GM21723 (cell line): ENCODE measurements around the gene SLC2A11.
"Not testable (repeated sequence)": the region's sequence is repeated elsewhere in the genome, so short reads cannot be mapped to it uniquely, and the experiment has no call there.

Experiments
- ATAC-seq: cut with Tn5 transposase; IDR thresholded peaks from one replicate; pipeline ENCODE4 v1.9.1; 2021; ENCODE audit warnings: mild to moderate bottlenecking, moderate library complexity; ENCODE audit not compliant: unreplicated experiment

Gene SLC2A11

DNA sequence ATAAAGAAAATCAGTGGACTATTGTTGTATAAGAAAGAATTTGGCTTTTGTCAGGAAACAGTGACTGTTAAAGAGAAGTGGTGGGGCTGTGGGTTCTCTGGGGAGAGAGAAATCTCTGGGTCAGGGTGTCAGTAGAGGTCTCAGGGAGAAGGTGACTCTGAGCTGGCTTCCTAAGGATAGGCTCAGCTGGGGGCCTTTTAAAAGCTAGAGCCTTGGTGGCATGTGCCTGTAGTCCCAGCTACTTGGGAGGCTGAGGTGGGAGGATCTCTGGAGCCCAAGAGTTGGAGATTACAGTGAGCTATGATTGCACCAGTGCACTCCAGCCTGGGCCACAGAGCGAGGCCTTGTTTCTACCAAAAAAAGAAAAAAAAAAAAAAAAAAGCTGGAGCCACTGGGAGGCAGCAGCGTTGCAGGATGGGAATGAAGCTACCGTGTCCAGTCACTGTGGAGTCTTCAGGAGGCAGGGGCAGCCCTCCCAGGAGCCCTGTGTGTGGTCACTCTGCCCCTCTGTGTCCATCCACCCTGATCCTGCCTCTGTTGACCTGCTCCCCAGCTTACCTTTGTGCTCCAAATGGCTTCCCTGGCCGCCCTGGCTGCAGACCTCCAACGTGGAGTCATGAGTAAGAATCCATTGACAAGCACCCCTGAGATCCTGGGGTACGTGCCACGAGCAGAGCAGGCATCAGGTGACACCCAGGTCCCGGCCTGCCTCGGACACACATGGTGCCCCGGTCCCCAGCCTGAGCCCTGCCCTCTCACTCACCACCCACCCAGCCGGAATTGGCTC, 31.1 kb downstream of the SLC2A11 start:
- ATAC-seq: no peak

DNA sequence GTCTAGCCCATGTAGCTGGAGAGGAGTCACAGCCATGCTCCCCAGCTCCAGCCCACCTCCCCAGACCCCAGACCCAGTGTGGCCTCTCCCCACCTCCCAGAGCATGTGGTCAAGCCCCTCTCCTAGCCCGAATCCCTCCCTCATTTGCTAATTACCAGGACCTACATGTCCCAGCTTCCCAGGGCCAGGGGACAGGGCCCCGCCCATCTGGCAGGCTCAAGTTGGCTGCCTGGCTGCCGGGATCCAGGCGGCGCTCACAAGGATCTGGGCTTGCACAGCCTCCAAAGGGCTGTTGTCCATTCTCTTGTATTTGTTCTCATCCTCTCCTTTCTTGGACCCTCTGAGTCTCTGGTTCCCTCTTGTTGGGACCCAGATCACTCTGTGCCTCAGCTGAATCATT, 31.9 kb downstream of the SLC2A11 start:
- ATAC-seq: no peak

DNA sequence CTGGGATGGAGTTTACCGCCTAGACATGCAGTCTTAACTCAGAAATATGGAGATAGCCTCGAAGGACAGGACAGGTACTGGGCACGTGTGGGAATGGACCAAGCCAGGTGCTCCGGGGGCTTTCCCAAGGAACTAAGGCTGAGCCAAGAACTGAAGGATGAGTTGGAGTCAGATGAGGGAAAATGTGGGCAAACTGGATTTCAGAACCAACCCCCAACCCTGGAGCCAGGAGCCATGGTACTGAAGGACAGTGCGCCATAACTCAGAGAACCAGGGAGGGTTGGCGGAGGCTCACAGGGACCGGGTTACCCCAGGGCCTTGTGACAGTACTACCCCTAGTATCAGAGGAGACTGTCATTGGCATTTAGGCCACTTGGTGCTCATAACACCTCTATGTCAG, 34.1 kb downstream of the SLC2A11 start:
- ATAC-seq: no peak

DNA sequence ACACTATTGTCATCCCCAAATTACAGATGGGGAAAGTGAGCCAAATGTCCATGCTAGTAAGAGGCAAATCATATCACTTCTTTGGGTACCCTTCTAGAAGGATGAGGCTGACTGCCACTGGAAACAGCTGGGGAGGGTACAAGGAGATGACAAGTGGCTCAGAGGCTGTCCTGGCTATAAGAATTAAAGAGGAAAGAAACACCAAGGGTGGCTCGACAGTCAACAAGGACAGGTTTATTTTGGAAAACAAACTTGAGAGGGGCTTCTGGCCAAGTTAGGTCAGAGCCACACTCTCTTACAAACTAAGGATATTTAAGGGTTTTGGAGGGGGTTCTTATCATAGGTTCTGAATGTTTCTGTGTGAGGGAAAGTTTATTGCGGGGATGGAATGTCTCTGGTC, 34.5 kb downstream of the SLC2A11 start:
- no peak for ATAC-seq

DNA sequence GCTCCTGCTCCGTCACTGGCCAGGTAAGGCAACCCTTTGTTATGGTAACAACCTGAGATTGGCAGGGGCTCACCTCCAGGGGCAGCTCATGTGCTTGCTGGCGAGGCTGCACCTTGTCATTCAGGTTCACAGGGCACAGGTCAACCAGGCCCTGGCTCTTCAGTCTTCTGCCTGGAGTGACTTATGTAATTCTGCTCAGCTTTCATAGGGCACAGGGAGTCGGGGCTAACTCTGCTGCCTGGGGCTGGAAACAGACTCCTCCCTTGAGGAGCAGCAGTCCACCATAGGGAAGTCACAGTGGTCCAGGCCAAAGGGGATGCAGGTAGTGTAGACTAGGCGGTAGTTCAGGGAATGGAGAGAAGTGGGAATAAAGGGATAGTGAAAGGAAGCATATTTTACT, 35.0 kb downstream of the SLC2A11 start:
- no peak for ATAC-seq

DNA sequence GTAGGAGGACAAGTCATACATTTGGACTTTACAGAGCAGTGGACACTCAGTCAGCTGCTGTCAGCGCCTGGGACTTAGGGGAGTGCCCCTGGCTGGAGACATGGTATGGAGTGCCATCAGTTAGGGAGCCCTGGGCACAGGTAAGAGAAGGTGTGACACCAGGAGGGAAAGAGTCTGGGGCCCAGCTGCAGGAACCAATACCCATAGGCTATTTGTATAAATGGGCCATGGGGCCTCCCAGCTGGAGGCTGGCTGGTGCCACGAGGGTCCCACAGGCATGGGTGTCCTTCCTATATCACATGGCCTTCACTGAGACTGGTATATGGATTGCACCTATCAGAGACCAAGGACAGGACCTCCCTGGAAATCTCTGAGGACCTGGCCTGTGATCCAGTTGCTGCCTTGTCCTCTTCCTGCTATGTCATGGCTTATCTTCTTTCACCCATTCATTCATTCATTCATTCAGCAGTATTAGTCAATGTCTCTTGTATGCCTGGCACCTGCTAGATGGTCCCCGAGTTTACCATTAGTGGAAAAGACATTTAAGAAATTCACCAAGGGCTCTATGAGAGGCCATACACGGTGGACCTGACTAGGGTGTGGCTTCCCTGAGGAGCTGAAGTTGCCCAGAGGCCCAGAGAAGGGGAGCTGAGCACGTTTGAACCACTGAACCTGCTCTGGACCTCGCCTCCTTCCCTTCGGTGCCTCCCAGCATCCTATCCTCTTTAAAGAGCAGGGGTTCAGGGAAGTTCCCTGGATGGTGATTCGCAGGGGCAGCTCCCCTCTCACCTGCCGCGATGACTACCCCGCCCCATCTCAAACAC, 35.7 kb downstream of the SLC2A11 start:
- ATAC-seq: no peak

DNA sequence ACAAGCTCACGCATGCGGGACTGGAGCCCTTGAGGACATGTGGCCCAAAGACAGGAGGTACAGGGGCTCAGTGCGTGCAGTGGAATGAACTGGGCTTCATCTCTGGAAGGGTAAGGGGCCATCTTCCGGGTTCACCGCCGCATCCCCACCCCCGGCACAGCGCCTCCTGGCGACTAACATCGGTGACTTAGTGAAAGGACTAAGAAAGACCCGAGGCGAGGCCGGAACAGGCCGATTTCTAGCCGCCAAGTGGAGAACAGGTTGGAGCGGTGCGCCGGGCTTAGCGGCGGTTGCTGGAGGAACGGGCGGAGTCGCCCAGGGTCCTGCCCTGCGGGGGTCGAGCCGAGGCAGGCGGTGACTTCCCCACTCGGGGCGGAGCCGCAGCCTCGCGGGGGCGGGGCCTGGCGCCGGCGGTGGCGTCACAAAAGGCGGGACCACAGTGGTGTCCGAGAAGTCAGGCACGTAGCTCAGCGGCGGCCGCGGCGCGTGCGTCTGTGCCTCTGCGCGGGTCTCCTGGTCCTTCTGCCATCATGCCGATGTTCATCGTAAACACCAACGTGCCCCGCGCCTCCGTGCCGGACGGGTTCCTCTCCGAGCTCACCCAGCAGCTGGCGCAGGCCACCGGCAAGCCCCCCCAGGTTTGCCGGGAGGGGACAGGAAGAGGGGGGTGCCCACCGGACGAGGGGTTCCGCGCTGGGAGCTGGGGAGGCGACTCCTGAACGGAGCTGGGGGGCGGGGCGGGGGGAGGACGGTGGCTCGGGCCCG, 36.5 kb downstream of the SLC2A11 start, which contains the start of gene MIF:
TSS of gene MIF (plus strand) at position 439 of the 765 bp plus-strand sequence. CDS start at position 531, 92 bp downstream.
- ATAC-seq: peak; percentile 82

DNA sequence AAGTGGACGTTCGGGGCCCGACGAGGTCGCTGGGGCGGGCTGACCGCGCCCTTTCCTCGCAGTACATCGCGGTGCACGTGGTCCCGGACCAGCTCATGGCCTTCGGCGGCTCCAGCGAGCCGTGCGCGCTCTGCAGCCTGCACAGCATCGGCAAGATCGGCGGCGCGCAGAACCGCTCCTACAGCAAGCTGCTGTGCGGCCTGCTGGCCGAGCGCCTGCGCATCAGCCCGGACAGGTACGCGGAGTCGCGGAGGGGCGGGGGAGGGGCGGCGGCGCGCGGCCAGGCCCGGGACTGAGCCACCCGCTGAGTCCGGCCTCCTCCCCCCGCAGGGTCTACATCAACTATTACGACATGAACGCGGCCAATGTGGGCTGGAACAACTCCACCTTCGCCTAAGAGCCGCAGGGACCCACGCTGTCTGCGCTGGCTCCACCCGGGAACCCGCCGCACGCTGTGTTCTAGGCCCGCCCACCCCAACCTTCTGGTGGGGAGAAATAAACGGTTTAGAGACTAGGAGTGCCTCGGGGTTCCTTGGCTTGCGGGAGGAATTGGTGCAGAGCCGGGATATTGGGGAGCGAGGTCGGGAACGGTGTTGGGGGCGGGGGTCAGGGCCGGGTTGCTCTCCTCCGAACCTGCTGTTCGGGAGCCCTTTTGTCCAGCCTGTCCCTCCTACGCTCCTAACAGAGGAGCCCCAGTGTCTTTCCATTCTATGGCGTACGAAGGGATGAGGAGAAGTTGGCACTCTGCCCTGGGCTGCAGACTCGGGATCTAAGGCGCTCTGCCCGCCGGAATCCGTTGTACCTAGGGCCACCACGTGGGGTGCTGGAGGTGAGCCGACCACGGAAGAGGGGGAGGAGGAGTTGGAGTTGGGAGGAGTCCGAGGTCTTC, 37.3 kb downstream of the SLC2A11 start:
- peak; percentile 25 for ATAC-seq

DNA sequence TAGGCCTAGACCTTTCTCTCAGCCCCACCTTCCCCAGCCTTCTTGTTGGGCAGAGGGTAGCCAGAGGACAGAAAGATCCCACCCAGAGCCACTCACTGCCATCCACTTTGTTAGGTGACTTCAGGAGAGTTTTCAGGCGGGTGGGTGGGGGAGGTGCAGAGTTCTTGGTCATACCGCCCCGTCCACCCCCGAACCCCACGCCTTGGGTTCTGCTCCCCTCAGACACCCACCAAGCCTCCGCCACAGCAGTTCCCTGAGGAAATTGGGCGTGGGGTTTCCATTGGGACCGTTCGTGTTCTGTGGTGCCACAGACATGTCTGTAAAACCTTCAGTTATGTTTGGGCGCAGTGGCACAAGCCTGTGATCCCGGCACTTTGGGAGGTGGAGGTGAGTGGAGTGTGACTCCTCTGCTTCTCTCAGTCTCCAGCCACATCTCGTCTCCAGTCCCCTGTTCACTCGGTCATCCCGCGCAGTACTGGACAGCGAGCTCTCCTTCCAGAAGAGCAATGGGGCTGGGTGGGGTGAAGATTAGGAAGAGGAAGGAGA, 38.0 kb downstream of the SLC2A11 start:
- ATAC-seq: no peak

DNA sequence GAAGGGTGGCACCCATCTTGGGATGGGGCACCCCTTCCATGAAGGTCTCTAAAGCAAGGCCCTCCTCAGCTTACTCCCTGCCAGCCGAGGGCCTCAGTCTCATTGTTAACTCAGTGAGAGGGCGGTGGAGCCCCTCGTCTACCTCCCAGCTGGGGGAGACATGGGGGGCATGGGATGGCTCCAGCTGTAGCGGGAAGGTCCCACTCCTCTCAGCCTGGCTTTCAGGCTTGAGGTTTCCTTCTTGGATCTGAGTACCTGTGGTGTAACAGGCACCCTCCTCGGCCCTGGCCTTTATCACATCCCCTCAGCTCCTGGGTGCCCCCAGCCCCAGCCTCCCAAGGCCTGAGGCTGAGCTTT, 38.5 kb downstream of the SLC2A11 start:
- ATAC-seq: no peak

DNA sequence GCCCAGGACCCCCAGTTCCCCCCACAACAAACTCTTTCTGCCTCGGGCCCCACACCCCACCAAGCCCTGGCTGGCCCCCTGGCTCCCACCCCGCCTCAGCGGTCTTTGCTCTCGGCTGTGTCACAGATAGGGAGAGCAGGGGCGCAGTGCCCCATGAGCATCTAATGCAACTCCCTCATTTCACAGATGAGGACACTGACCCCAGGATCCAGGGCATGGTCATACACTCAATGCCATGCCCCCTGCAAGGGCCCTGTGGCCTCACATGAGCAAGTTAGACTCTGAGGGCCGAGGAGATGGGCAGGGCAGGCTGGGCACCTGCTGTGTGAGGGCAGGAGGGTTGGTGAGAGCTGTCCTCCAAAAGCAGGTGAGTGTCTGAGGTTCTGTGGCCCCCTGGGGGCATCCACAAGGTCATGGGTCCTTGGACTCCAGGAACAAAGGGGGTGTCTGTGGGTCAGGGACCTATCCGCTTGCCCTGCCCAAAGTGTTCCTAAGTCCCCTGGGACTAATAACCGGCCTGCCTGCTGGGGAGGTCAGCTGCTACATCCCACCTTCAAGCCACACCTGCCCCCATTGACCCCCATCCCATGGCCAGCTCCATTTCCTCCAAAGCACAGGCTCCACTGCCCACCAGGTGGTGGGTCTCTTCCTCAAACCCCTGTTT, 39.0 kb downstream of the SLC2A11 start:
- no peak for ATAC-seq

DNA sequence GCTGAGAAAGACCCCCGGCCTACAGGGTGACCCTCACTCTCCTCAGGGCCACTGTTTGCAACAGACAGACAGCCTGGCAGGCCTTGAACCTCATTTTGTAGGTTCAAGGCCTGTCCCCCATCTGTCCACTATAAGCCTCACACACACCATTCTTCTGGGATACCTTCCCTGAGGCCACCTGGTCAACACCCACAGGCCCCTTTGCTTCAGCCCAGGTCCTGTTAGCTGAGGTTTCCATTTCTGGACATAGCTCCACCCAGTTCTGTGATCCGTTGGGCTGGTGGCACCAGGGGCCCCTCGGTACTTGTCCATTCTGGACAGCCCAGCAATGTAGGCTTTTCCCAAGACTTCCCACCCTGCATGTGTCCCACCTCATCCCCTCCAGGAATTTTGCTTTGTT, 39.6 kb downstream of the SLC2A11 start:
- ATAC-seq: no peak

DNA sequence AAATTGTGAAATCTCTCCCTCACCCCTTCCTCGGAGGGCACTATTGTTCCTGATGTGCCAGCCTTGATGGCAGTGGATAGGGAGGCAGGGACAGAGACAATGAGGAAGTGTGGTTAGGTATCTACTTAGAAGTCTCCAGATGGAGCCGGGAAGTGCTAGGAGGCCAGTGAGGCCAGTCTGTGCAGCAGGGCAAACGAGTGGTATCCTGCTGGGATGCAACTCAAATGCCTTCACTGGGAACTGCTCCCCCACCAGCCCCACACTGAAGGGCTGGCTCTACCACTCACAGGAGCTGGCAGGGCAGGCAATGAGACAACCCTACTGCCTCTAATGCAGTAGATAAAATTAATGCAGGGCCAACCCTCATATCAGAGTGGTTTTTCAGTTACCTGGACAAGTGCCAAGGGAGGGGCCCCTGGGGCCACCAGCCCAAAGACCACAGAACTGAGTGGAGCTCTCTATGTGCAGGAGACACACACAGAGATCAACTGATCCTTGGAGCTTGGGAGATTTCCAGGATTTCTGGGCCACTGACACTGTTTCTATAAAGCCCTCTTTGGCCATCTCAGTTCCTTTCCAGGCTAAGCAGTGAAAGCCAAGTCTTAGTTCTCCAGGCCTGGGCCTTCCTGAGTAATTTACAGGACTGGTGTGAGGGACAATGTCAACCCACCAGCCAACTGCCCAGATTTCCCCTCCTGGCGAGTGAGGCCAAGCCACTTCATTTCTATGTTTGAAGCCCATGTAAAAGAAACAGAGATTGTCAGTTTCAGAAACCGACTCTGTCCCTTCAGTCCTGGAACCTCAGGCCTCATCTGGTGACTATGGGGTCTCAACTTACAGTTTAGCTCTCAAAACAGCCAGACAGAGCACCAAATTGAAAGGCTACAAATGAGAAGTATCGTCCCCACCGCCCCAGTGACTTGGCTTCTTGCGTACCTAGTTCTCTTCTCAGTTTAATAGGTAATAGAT, 40.6 kb downstream of the SLC2A11 start:
- ATAC-seq: no peak

DNA sequence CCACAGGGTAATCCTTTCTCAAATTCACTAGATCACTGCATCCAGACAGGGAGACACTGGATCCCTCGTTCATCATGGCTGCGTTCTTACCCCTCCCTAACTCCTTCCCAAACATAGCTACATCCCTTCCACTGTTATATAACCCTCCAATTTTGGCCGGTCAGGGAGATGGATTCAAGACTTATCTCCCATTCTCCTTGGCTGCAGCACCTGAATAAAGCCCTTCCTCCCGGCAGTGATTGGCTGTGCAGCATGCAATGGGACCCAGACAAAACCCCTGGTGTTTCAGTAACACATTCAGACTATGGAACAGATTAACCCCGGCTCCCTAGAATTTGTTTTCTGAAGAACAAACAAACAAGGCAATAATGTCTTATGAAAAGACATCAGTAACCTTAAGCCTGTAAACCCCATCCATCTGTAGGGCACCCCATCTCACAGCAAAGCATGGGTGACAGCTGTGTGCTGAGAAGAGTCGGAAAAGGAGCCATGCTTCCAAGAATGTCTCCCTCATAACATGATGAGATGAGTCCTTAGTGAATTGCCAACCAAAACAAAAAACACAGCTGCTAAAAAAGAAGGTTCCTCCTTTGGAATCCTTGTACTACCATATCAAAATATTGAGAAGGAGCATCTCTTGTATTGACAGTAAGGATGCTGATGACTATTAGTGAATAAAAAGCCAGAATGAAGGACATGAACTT, 41.5 kb downstream of the SLC2A11 start:
- ATAC-seq: no peak

DNA sequence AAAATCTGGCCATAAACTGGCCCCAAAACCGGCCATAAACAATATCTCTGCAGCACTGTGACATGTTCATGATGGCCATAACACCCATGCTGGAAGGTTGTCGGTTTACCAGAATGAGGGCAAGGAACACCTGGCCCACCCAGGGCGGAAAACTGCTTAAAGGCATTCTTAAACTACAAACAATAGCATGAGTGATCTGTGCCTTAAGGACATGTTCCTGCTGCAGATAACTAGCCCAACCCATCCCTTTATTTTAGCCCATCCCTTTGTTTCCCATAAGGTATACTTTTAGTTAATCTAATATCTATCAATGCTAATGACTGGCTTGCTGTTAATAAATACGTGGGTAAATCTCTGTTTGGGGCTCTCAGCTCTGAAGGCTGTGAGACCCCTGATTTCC, 42.6 kb downstream of the SLC2A11 start:
- ATAC-seq: not testable (repeated sequence)

DNA sequence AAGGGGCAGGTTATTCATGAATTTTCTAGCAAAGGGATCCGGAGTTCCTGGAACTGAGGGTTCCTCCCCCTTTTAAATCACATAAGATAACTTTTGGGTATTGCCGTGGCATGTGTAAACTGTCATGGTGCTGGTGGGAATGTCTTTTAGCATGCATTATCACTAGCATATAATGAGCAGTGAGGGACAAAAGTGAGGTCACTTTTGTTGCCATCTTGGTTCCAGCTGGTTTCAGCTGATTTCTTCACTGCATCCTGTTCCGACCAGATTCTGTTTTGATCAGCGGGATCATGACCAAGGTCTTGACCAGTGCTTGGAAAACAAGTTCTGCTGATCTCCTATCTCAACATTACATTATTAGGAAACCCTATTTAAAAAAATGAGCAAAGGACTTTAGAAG, 43.9 kb downstream of the SLC2A11 start:
- ATAC-seq: no peak

DNA sequence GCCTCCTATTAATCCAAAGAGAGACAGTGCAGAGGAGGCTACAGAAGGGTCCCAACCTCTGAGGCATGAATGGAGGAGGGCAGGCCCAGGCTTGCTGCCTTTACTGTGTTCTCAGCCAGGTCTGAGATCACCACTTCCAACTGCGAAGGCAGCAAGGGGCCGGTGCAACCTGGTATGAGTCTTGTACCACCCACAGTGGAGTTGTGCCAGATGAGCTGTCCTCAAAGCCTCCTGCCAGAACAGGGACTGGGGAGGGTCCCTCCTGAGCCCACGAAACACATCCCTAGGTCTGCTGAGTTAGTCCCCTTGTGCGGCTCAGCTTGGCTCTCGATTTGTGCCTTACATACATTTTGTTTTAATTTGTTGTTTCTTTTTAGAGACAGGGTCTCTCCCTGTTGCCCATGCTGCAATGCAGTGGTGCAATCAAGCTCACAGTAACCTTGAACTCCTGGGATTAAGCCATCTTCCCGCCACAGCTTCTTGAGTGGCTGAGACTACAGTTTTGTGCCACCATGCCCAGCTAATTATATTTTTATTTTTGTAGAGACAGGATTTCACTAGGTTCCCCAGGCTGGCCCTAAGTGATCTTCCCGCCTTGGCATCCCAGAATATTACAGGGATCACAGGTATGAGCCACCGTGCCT, 45.8 kb downstream of the SLC2A11 start:
- no peak for ATAC-seq
